IPS-15b (cell line): ENCODE data around the gene PRR16.

ENCODE experiments used
- H3K27me3 ChIP-seq: one replicate; pipeline ENCODE4 v1.6.1; 2013; ENCODE audit warnings: low read length; ENCODE audit not compliant: control insufficient read depth, insufficient read depth
- H3K36me3 ChIP-seq: one replicate; pipeline ENCODE4 v1.6.1; 2013; ENCODE audit warnings: low read length; ENCODE audit not compliant: control insufficient read depth, insufficient read depth
- H3K4me1 ChIP-seq: one replicate; pipeline ENCODE4 v1.6.1; 2013; ENCODE audit warnings: mild to moderate bottlenecking, low read length; ENCODE audit not compliant: control insufficient read depth, insufficient read depth
- H3K4me3 ChIP-seq: one replicate; pipeline ENCODE4 v1.5.1; 2013; ENCODE audit warnings: low read depth, low read length
- H3K9ac ChIP-seq: one replicate; pipeline ENCODE4 v1.6.1; 2013; ENCODE audit warnings: low read depth, mild to moderate bottlenecking, low read length
- H3K9me3 ChIP-seq: one replicate; pipeline ENCODE4 v1.6.1; 2013; ENCODE audit warnings: mild to moderate bottlenecking, low read length; ENCODE audit not compliant: control insufficient read depth, insufficient read depth

PRR16 gene

GRCh38 chr5:120545951-120546350, 81.9 kb downstream of the PRR16 start:
- H3K9ac ChIP-seq, result no peak overlapping the region
- no peaks in the 10 kb centered on the region for H3K4me1 ChIP-seq
- no peaks in the 10 kb centered on the region for H3K27me3 ChIP-seq
- no peaks in the 10 kb centered on the region for H3K36me3 ChIP-seq
- no peak overlapping the region for H3K4me3 ChIP-seq
- H3K9me3 ChIP-seq, result no peaks in the 10 kb centered on the region

GRCh38 chr5:120546922-120547321, 82.8 kb downstream of the PRR16 start:
- H3K9me3 ChIP-seq, result no peaks in the 10 kb centered on the region
- H3K27me3 ChIP-seq, result no peaks in the 10 kb centered on the region

DNA sequence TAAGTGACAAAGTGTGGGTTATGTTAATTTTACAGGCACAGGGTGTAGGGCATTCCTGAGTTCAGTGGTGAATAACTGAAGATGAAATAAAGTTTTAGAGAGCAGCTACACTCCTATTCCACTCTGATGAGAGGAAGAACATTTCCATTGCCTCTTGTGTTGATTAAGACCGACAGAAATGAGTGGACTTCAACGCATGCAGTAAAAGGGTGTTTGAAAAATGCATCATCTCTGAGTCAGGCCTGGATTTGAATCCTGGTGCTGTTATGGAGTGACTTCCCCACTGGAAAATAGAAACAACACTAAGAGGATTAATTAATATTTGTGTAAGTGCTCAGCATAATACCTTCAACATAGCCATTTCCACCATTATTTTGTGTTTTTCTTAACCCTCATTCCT, 86.3 kb downstream of the PRR16 start:
- Histone ChIP-seq H3K9me3 (no peaks in the 10 kb centered on the region), H3K4me1 (no peaks in the 10 kb centered on the region), H3K36me3 (no peaks in the 10 kb centered on the region), H3K27me3 (no peaks in the 10 kb centered on the region), H3K9ac (no peak overlapping the region), H3K4me3 (no peak overlapping the region)

More at GRCh38 chr5:120546922-120547321, 82.8 kb downstream of the PRR16 start:
- no peaks in the 10 kb centered on the region for H3K36me3 ChIP-seq
- no peak overlapping the region for H3K9ac ChIP-seq
- no peaks in the 10 kb centered on the region for H3K4me1 ChIP-seq
- no peak overlapping the region for H3K4me3 ChIP-seq

GRCh38 chr5:120552638-120553037, 88.5 kb downstream of the PRR16 start:
- Histone ChIP-seq H3K27me3 (no peaks in the 10 kb centered on the region), H3K4me3 (no peak overlapping the region), H3K9me3 (no peaks in the 10 kb centered on the region)

DNA sequence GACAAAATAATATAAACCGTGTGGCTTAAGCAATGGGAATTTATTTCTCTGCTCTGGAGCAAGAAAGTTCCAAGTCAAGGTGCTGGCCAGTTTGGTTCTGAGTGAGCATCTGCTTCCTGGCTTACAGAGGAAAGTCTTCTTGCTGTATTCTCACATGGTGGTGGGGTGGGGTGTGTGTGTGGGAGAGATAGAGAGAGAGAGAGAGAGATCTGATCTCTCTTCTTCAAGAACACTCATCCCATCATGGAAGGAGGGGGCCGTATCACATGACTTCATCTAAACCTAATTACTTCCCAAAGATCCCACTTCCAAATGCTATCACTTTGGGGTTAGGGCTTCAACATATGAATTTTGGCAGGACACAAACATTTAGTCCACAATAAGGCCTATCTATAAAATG, 91.2 kb downstream of the PRR16 start:
- Histone ChIP-seq H3K36me3 (no peaks in the 10 kb centered on the region), H3K4me1 (no peaks in the 10 kb centered on the region), H3K4me3 (no peak overlapping the region), H3K9ac (no peak overlapping the region), H3K9me3 (no peaks in the 10 kb centered on the region), H3K27me3 (no peaks in the 10 kb centered on the region)

More at GRCh38 chr5:120552638-120553037, 88.5 kb downstream of the PRR16 start:
- Histone ChIP-seq H3K9ac (no peak overlapping the region), H3K36me3 (no peaks in the 10 kb centered on the region), H3K4me1 (no peaks in the 10 kb centered on the region)

- H3K9me3 ChIP-seq, result no peaks in the 10 kb centered on the region
Measured at GRCh38 chr5:120564013-120564412, 99.9 kb downstream of the PRR16 start.

DNA sequence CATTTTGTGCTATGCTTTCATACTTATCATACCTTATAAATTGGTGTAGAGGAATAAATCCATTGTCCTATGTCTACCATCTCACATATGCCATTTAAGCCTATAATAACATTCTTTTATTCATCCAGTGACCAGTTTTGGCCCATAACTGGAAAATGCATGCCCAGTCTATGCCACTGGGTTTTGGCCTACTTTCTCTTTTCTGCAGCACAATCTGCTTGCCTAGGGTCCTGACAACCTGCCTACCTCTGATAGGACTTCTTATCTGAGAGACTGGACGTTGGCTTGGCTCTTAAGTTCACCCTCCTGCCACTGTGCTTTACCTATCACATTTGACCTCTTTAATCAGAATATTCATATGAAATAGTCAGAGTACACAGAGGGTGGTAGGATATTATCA, 103.0 kb downstream of the PRR16 start:
- peaks cover 4% of the 10 kb centered on the region for H3K36me3 ChIP-seq

More at GRCh38 chr5:120564013-120564412, 99.9 kb downstream of the PRR16 start:
- no peak overlapping the region for H3K4me3 ChIP-seq
- peaks cover 4% of the 10 kb centered on the region for H3K4me1 ChIP-seq
- H3K27me3 ChIP-seq, result no peaks in the 10 kb centered on the region
- H3K36me3 ChIP-seq, result peaks cover 4% of the 10 kb centered on the region
- no peak overlapping the region for H3K9ac ChIP-seq

DNA sequence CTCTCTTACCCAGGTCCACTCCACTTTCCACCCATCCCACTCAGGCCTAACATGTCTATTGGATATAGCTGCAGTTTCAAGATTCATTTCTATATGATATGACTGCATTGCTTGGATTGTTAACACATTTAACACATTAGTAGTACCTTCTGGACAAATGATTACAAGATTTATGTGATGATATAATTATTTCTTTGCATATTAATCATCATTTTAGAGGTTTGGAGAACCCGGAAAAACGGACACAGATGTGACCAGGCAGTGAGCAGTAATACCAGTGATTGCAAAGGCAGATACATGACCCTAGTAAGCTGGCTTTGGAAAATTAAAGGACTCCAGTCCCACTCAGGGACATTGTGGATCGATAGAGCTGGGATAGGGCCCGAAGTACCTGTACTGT, 103.8 kb downstream of the PRR16 start:
- H3K9ac ChIP-seq, result no peak overlapping the region
- H3K4me1 ChIP-seq, result peaks cover 4% of the 10 kb centered on the region

More for the DNA sequence above, 103.0 kb downstream of the PRR16 start:
- no peaks in the 10 kb centered on the region for H3K27me3 ChIP-seq
- H3K4me1 ChIP-seq, result peaks cover 4% of the 10 kb centered on the region
- H3K4me3 ChIP-seq, result no peak overlapping the region
- H3K9ac ChIP-seq, result no peak overlapping the region
- no peaks in the 10 kb centered on the region for H3K9me3 ChIP-seq

DNA sequence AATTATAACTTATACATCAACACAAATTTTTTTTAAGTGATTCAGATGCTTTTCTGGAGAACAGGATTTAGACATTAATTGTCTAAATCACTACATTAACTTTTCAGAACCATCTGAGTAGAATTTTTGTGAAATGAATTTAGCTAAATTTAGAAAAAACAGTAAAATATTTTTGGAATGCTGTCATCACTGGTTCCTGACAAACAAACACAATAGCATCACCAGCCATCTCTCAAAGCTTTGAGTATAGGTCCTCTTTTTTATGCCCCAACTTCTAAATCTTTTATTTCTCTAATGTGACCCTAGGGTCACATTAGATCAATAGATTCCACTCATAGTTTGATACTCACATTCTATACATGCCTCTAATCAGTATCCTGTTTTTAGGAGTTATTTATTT, 104.6 kb downstream of the PRR16 start:
- H3K4me3 ChIP-seq, result no peak overlapping the region
- H3K9ac ChIP-seq, result no peak overlapping the region
- no peaks in the 10 kb centered on the region for H3K9me3 ChIP-seq
- H3K4me1 ChIP-seq, result peaks cover 4% of the 10 kb centered on the region
- no peaks in the 10 kb centered on the region for H3K27me3 ChIP-seq
- peaks cover 4% of the 10 kb centered on the region for H3K36me3 ChIP-seq

More for the DNA sequence above, 103.8 kb downstream of the PRR16 start:
- peaks cover 4% of the 10 kb centered on the region for H3K36me3 ChIP-seq
- no peak overlapping the region for H3K4me3 ChIP-seq
- no peaks in the 10 kb centered on the region for H3K9me3 ChIP-seq
- H3K27me3 ChIP-seq, result no peaks in the 10 kb centered on the region

GRCh38 chr5:120576588-120576987, 112.5 kb downstream of the PRR16 start:
- Histone ChIP-seq H3K9me3 (no peaks in the 10 kb centered on the region), H3K4me1 (no peaks in the 10 kb centered on the region), H3K4me3 (no peak overlapping the region), H3K36me3 (no peaks in the 10 kb centered on the region), H3K27me3 (no peaks in the 10 kb centered on the region), H3K9ac (no peak overlapping the region)

- Histone ChIP-seq H3K27me3 (no peaks in the 10 kb centered on the region), H3K4me1 (no peaks in the 10 kb centered on the region), H3K9me3 (no peaks in the 10 kb centered on the region), H3K4me3 (no peak overlapping the region), H3K9ac (no peak overlapping the region), H3K36me3 (no peaks in the 10 kb centered on the region)
Measured at GRCh38 chr5:120582635-120583034, 118.5 kb downstream of the PRR16 start.

GRCh38 chr5:120586646-120587045, 122.5 kb downstream of the PRR16 start:
- H3K36me3 ChIP-seq, result no peaks in the 10 kb centered on the region
- H3K4me1 ChIP-seq, result no peaks in the 10 kb centered on the region
- H3K27me3 ChIP-seq, result no peaks in the 10 kb centered on the region
- H3K9me3 ChIP-seq, result no peaks in the 10 kb centered on the region
- no peak overlapping the region for H3K9ac ChIP-seq
- H3K4me3 ChIP-seq, result no peak overlapping the region
